ENCODE measurements around the gene SNX1. TPM values are rescaled to one million over a fixed set of nuclear protein-coding genes. Genes with fewer than 3 reads are reported as not detected.

Gene SNX1
- total and polyA plus RNA-seq, 2 of the 8 experiments (the other 6 are each of a cell fraction or from before 2014, with no cell fraction given): 27.9 to 59.8 TPM

GRCh38 chr15:64082757-64083156, 13.0 kb upstream of the SNX1 start:
- H2BK15ac ChIP-seq (ENCODE audit: low read length): no peak overlapping the region
- no peaks in the 10 kb centered on the region for H3K23me2 ChIP-seq (ENCODE audit: low read depth, low read length)
- no peak overlapping the region for H4K91ac ChIP-seq (replicated peaks; ENCODE audit: insufficient read length, low read length)
- H2BK5ac ChIP-seq (ENCODE audit: low read depth, low read length): no peak overlapping the region
- H4K20me1 ChIP-seq (replicated peaks in 1 of 2; ENCODE audit: control insufficient read depth in 1 of 2, insufficient read depth in 2 of 2, low read length in 2 of 2): peaks cover 0 to 2% of the 10 kb centered on the region in 2 experiments
- no peak overlapping the region for H3K9ac ChIP-seq (replicated peaks in 1 of 4; ENCODE audit: extremely low read depth in 1 of 4, low read depth in 3 of 4, low read length in 3 of 4)
- H3K4me3 ChIP-seq (ENCODE audit: extremely low read depth in 1 of 4, insufficient read depth in 2 of 4, low read depth in 3 of 4, low read length in 4 of 4): no peak overlapping the region
- H3K27ac ChIP-seq (ENCODE audit: low read depth, low read length): no peak overlapping the region
- no peak overlapping the region for H2BK120ac ChIP-seq (replicated peaks; ENCODE audit: low read depth, low read length)
- ChIA-PET POLR2A (ENCODE audit: partially characterized antibody) (interaction anchor here (1.1 to 2.2 kb wide), 2 partner anchors 11 kb away, joined by 6 to 7 read pairs; partner anchors contain the start of gene CIAO2A), CTCF (ENCODE audit: partially characterized antibody) (interaction anchor here (1.1 to 3.9 kb wide), 4 partner anchors 10 to 137 kb away, joined by 3 to 13 read pairs (median 6); partner anchors contain the start of gene CIAO2A)
- no peak overlapping the region for H3K23ac ChIP-seq (ENCODE audit: insufficient read length)
- H3K27me3 ChIP-seq (replicated peaks in 1 of 4; ENCODE audit: control insufficient read depth in 3 of 4, extremely low read depth in 1 of 4, insufficient read depth in 3 of 4, low read length in 3 of 4): no peaks in the 10 kb centered on the region
- WGBS, 2 experiments (ENCODE audit: extremely low coverage in 1 of 2, insufficient coverage in 1 of 2, insufficient read length in 1 of 2, insufficient replicate concordance in 2 of 2, low coverage in 1 of 2, low lambda C conversion rate in 2 of 2, missing lambda C conversion rate in 1 of 2): 64% methylated on average over 3 of the region's 3 CpGs; no CpG with 5 or more reads in 1 of the 2 experiments
- peaks cover 0 to 2% of the 10 kb centered on the region in 2 experiments; a peak in 1 of 4 replicates for H3K79me2 ChIP-seq (ENCODE audit: control insufficient read depth in 1 of 2, insufficient read depth in 2 of 2, low read length in 2 of 2)
- no peak overlapping the region for H2AFZ ChIP-seq (ENCODE audit: low read length)
- no peak overlapping the region for H4K8ac ChIP-seq (ENCODE audit: extremely low read depth, insufficient read depth, low read length)
- no peaks in the 10 kb centered on the region for H3K4me1 ChIP-seq (replicated peaks in 1 of 4; ENCODE audit: control insufficient read depth in 3 of 4, insufficient read depth in 4 of 4, low read length in 3 of 4)
- no peak overlapping the region for H3K4ac ChIP-seq (replicated peaks; ENCODE audit: insufficient read length, low read depth, low read length)
- no peak overlapping the region for H3K4me2 ChIP-seq (ENCODE audit: insufficient read depth in 1 of 2, low read depth in 2 of 2, low read length in 2 of 2)
- no peak overlapping the region for H3K18ac ChIP-seq (ENCODE audit: extremely low read depth, low read length)
- H2BK12ac ChIP-seq (ENCODE audit: low read depth, low read length): no peak overlapping the region
- no peak for TF ChIP-seq BRCA1 (IDR thresholded peaks at IDR 0.05; ENCODE audit: low read depth, low read length)
- TF ChIP-seq CEBPB (IDR thresholded peaks at IDR 0.05; ENCODE audit: low read depth, low read length): no peak
- TF ChIP-seq RAD21 (IDR thresholded peaks at IDR 0.05 in 1 of 2, conservative IDR thresholded peaks at IDR 0.05 in 1 of 2; ENCODE audit: low read depth in 2 of 2, low read length in 2 of 2): no peak
- no peak for TF ChIP-seq JUN (IDR thresholded peaks at IDR 0.05; ENCODE audit: low read depth, low read length)
- no peak for TF ChIP-seq BCL11A (IDR thresholded peaks at IDR 0.05; ENCODE audit: low read depth in 2 of 2, low read length in 2 of 2)
- no peak for TF ChIP-seq TBP (IDR thresholded peaks at IDR 0.05; ENCODE audit: low read depth, low read length)
- no peak for TF ChIP-seq RBBP5 (IDR thresholded peaks at IDR 0.05; ENCODE audit: borderline replicate concordance, low read depth, low read length)
- no peak for TF ChIP-seq CBX5 (IDR thresholded peaks at IDR 0.05; ENCODE audit: low read depth, low read length)
- TF ChIP-seq TAF7 (optimal IDR thresholded peaks at IDR 0.05; ENCODE audit: borderline replicate concordance, low read depth, low read length): no peak
- TF ChIP-seq GTF2F1 (IDR thresholded peaks at IDR 0.05; ENCODE audit: borderline replicate concordance, low read depth, low read length): no peak
- no peak for TF ChIP-seq ASH2L (IDR thresholded peaks at IDR 0.05; ENCODE audit: low read length)
- TF ChIP-seq EZH2 (IDR thresholded peaks at IDR 0.05; ENCODE audit: low read depth, low read length, severe bottlenecking): no peak
- no peak for TF ChIP-seq PHF8 (conservative IDR thresholded peaks at IDR 0.05; ENCODE audit: low read depth, low read length)
- TF ChIP-seq POU5F1 (IDR thresholded peaks at IDR 0.05; ENCODE audit: low read depth, low read length): no peak
- H3K14ac ChIP-seq (ENCODE audit: insufficient read length): no peak overlapping the region
- H3K79me1 ChIP-seq (ENCODE audit: low read depth, low read length): peaks cover 2% of the 10 kb centered on the region; the same call in 1 of the 2 replicates
- DNase-seq (ENCODE audit: low read depth in 1 of 2, low spot score in 2 of 2): no peak
- no peak overlapping the region for H4K5ac ChIP-seq (ENCODE audit: insufficient read length, low read depth, low read length)
- no peaks in the 10 kb centered on the region for H3K9me3 ChIP-seq (ENCODE audit: insufficient read depth in 2 of 2, low read depth in 1 of 2, low read length in 1 of 2)
- H2BK20ac ChIP-seq (ENCODE audit: low read length): no peak overlapping the region
- no peak for FAIRE-seq
- H2AK5ac ChIP-seq (ENCODE audit: low read depth, low read length): no peak overlapping the region
- H3K36me3 ChIP-seq (ENCODE audit: control insufficient read depth in 2 of 4, insufficient read depth in 4 of 4, low read length in 3 of 4): peaks cover 0 to 24% (median 12%) of the 10 kb centered on the region in 4 experiments; a peak in 5 of 8 replicates
- no peak overlapping the region for H3K56ac ChIP-seq (replicated peaks; ENCODE audit: insufficient read length, low read depth, low read length)

Data from H1 (cell line).